RWPE2 (cell line): ENCODE measurements around the gene PERP.
A peak's percentile ranks its signal among the peaks of the same experiment; 100 is the strongest.

Experiments used
- ATAC-seq: fragments of 200-7000 bp; cut with Tn5 transposase; 3 replicates; pipeline ENCODE4 v1.9.1; 2021; ENCODE audit warnings: low read depth
- DNase-seq: peaks from one replicate; pipeline ENCODE4 v3.0.0-alpha.2; 2020; ENCODE audit warnings: low spot score
- H3K27ac ChIP-seq: fragments of 450-650 bp; 2 replicates; pipeline ENCODE4 v1.5.1; 2017; ENCODE audit warnings: mild to moderate bottlenecking; ENCODE audit not compliant: poor library complexity, severe bottlenecking
- H3K27me3 ChIP-seq: fragments of 250-450 bp; sonication (Bioruptor Pico); 2 replicates; pipeline ENCODE4 v1.5.1; 2021; ENCODE audit warnings: mild to moderate bottlenecking, moderate library complexity; ENCODE audit not compliant: insufficient read depth, poor library complexity, severe bottlenecking
- H3K36me3 ChIP-seq: fragments of 250-450 bp; sonication (Bioruptor Pico); 2 replicates; pipeline ENCODE4 v1.5.1; 2020; ENCODE audit warnings: low read depth, mild to moderate bottlenecking, moderate library complexity
- H3K4me1 ChIP-seq: fragments of 250-450 bp; sonication (Bioruptor Pico); 2 replicates; pipeline ENCODE4 v1.5.1; 2021; ENCODE audit warnings: mild to moderate bottlenecking, moderate library complexity; ENCODE audit not compliant: insufficient read depth, poor library complexity, severe bottlenecking
- H3K4me3 ChIP-seq: fragments of 250-450 bp; sonication (Bioruptor Pico); 2 replicates; pipeline ENCODE4 v1.5.1; 2021; ENCODE audit warnings: mild to moderate bottlenecking, moderate library complexity; ENCODE audit not compliant: severe bottlenecking
- H3K9me3 ChIP-seq: fragments of 250-450 bp; sonication (Bioruptor Pico); 2 replicates; pipeline ENCODE4 v1.5.1; 2021; ENCODE audit warnings: mild to moderate bottlenecking, moderate library complexity; ENCODE audit not compliant: severe bottlenecking
- CTCF ChIP-seq: fragments of 450-650 bp; IDR thresholded peaks from one replicate; pipeline ENCODE4 v1.5.1; 2017; ENCODE audit warnings: mild to moderate bottlenecking, moderate library complexity; ENCODE audit not compliant: poor library complexity, severe bottlenecking

PERP gene

GRCh38 chr6:138107078-138107751, at the start of gene PERP:
PERP (minus strand) TSS chr6:138107419; CDS start chr6:138107340, 79 bp downstream.
- Histone ChIP-seq H3K27ac (peak within 1 kb of the TSS; percentile 87), H3K27me3 (no peaks in the 10 kb centered on the region), H3K4me3 (peak within 1 kb of the TSS; percentile 84), H3K4me1 (peaks cover 35% of the 10 kb centered on the region), H3K36me3 (peaks cover 38% of the 10 kb centered on the region), H3K9me3 (no peaks in the 10 kb centered on the region)
- TF ChIP-seq CTCF = peak; percentile 57
- ATAC-seq = peak; percentile 79
- peak; percentile 85 for DNase-seq

- TF ChIP-seq CTCF = no peak
- no peak for ATAC-seq
Measured at GRCh38 chr6:138155443-138155842, 48.2 kb upstream of the PERP start.

GRCh38 chr6:138146544-138146943, 39.3 kb upstream of the PERP start:
- Histone ChIP-seq H3K27ac (no peak overlapping the region), H3K9me3 (no peaks in the 10 kb centered on the region), H3K36me3 (no peaks in the 10 kb centered on the region), H3K4me3 (no peak overlapping the region), H3K27me3 (peaks cover 8% of the 10 kb centered on the region), H3K4me1 (no peaks in the 10 kb centered on the region)
- ATAC-seq (no peak), DNase-seq (no peak)
- TF ChIP-seq CTCF = no peak

More at GRCh38 chr6:138155443-138155842, 48.2 kb upstream of the PERP start:
- H3K27me3 ChIP-seq = peaks cover 8% of the 10 kb centered on the region
- H3K4me3 ChIP-seq = no peak overlapping the region
- H3K36me3 ChIP-seq = no peaks in the 10 kb centered on the region
- no peaks in the 10 kb centered on the region for H3K9me3 ChIP-seq
- H3K4me1 ChIP-seq = no peaks in the 10 kb centered on the region
- no peak for DNase-seq
- H3K27ac ChIP-seq = no peak overlapping the region

GRCh38 chr6:138145402-138145801, 38.2 kb upstream of the PERP start:
- TF ChIP-seq CTCF = no peak
- H3K9me3 ChIP-seq = no peaks in the 10 kb centered on the region

GRCh38 chr6:138142806-138143205, 35.6 kb upstream of the PERP start:
- no peaks in the 10 kb centered on the region for H3K27me3 ChIP-seq
- TF ChIP-seq CTCF = no peak
- no peaks in the 10 kb centered on the region for H3K9me3 ChIP-seq
- no peak for ATAC-seq
- H3K27ac ChIP-seq = no peak overlapping the region
- H3K4me1 ChIP-seq = no peaks in the 10 kb centered on the region
- no peak for DNase-seq
- H3K36me3 ChIP-seq = no peaks in the 10 kb centered on the region
- no peak overlapping the region for H3K4me3 ChIP-seq

More at GRCh38 chr6:138145402-138145801, 38.2 kb upstream of the PERP start:
- no peak overlapping the region for H3K27ac ChIP-seq
- H3K4me3 ChIP-seq = no peak overlapping the region
- ATAC-seq (no peak), DNase-seq (no peak)
- H3K27me3 ChIP-seq = peaks cover 7% of the 10 kb centered on the region
- H3K36me3 ChIP-seq = no peaks in the 10 kb centered on the region
- H3K4me1 ChIP-seq = no peaks in the 10 kb centered on the region
